Endometrial microvascular endothelial cells (primary cell): ENCODE data around the gene HLTF. TPM values are rescaled to one million over a fixed set of nuclear protein-coding genes. Genes with fewer than 3 reads are reported as not detected.

Experiments
- in situ Hi-C: cut with HindIII; loops from 2 replicates; pipeline ENCODE4 v1.10.0; 2017; ENCODE audit warnings: low sequenced_read_pairs, low pct_unique_long_range_greater_than_20kb; ENCODE audit errors: inconsistent ontology term
- total RNA-seq: library from RNA; depleted of rRNA; stranded (reverse); fragments of >200 nt; gene quantifications from one replicate; pipeline ENCODE4 v1.2.3, GENCODE V29; 2015; ENCODE audit errors: inconsistent ontology term

HLTF gene
- total RNA-seq, 1 donor from 2014 or later = 17.2 TPM

GRCh38 chr3:149031096-149031495 is 55.2 kb downstream of the HLTF start:
- in situ Hi-C loops = no loop called here

- in situ Hi-C loops = no loop called here
These were observed 59.6 kb downstream of the HLTF start for GRCh38 chr3:149026718-149027117.

- in situ Hi-C loops = no loop called here
These were observed 62.4 kb downstream of the HLTF start for GRCh38 chr3:149023951-149024350.

GRCh38 chr3:149021830-149022229 is 64.5 kb downstream of the HLTF start:
- in situ Hi-C loops = no loop called here

- in situ Hi-C loops = no loop called here
These were observed 65.5 kb downstream of the HLTF start for GRCh38 chr3:149020839-149021252.

- in situ Hi-C loops = no loop called here
These were observed 66.0 kb downstream of the HLTF start for GRCh38 chr3:149020196-149020838.

GRCh38 chr3:149019580-149019979 is 66.8 kb downstream of the HLTF start:
- in situ Hi-C loops = no loop called here

GRCh38 chr3:149018247-149018646 is 68.1 kb downstream of the HLTF start:
- in situ Hi-C loops = no loop called here

- in situ Hi-C loops = no loop called here
These were observed 69.4 kb downstream of the HLTF start for GRCh38 chr3:149016669-149017541.

- in situ Hi-C loops = no loop called here
These were observed 70.1 kb downstream of the HLTF start for GRCh38 chr3:149016242-149016641.

- in situ Hi-C loops = no loop called here
These were observed 70.9 kb downstream of the HLTF start for GRCh38 chr3:149015393-149015792.

GRCh38 chr3:149013726-149014125 is 72.6 kb downstream of the HLTF start:
- in situ Hi-C loops = no loop called here

GRCh38 chr3:149011676-149012075 is 74.7 kb downstream of the HLTF start:
- in situ Hi-C loops = no loop called here

GRCh38 chr3:149010966-149011365 is 75.4 kb downstream of the HLTF start:
- in situ Hi-C loops = no loop called here

- in situ Hi-C loops = no loop called here
These were observed 75.8 kb downstream of the HLTF start for GRCh38 chr3:149010504-149010951.

GRCh38 chr3:149009732-149010131 is 76.6 kb downstream of the HLTF start:
- in situ Hi-C loops = no loop called here

GRCh38 chr3:149007567-149008257 is 78.6 kb downstream of the HLTF start:
- in situ Hi-C loops = no loop called here

GRCh38 chr3:149005416-149005815 is 80.9 kb downstream of the HLTF start:
- in situ Hi-C loops = no loop called here

GRCh38 chr3:149004622-149005021 is 81.7 kb downstream of the HLTF start:
- in situ Hi-C loops = no loop called here
